ENCODE data around the gene GOLGA1. TPM values are rescaled to one million over a fixed set of nuclear protein-coding genes. Genes with fewer than 3 reads are reported as not detected.

Gene GOLGA1
- total and polyA plus RNA-seq, 2 of the 13 experiments (the other 11 are each of a cell fraction or from before 2014, with no cell fraction given) = 12.7 to 15.9 TPM

GRCh38 chr9:124897570-124898460 lies 43.1 kb downstream of the GOLGA1 start (continued):
- peak; percentile 75 for TF ChIP-seq ATF3 (CRISPR knock-in tag; IDR thresholded peaks at IDR 0.05)
- TF ChIP-seq ZNF644 (CRISPR knock-in tag; IDR thresholded peaks at IDR 0.05; ENCODE audit: low read depth) = 0 out of 2 replicates have a peak, but pooled peaks have one; percentile 8
- TF ChIP-seq YY1 (IDR thresholded peaks at IDR 0.05; ENCODE audit: insufficient read depth, insufficient replicate concordance, low read depth, low read length) = no peak
- TF ChIP-seq NR2F2 (IDR thresholded peaks at IDR 0.05; ENCODE audit: borderline replicate concordance, low read depth) = no peak
- TF ChIP-seq RFX5 (IDR thresholded peaks at IDR 0.05; ENCODE audit: low read depth, low read length) = no peak
- TF ChIP-seq RBM22 (optimal IDR thresholded peaks at IDR 0.05; ENCODE audit: low read length) = no peak
- no peak for TF ChIP-seq GTF3A (CRISPR knock-in tag; conservative IDR thresholded peaks at IDR 0.05)
- no peak for TF ChIP-seq SIN3B (IDR thresholded peaks at IDR 0.05; ENCODE audit: low read length)
- TF ChIP-seq ZNF792 (CRISPR knock-in tag; IDR thresholded peaks at IDR 0.05) = no peak
- no peak for TF ChIP-seq ZSCAN22 (CRISPR knock-in tag; IDR thresholded peaks at IDR 0.05)
- no peak for TF ChIP-seq RBM39 (IDR thresholded peaks at IDR 0.05; ENCODE audit: low read depth, low read length, poor library complexity, severe bottlenecking)
- TF ChIP-seq DPF2 (CRISPR knock-in tag; IDR thresholded peaks at IDR 0.05; ENCODE audit: borderline replicate concordance, low read depth) = no peak
- no peak for TF ChIP-seq POGZ (CRISPR knock-in tag; IDR thresholded peaks at IDR 0.05)
- peak; percentile 51; the same call in 1 of the 2 replicates for TF ChIP-seq ZNF710 (CRISPR knock-in tag; IDR thresholded peaks at IDR 0.05; ENCODE audit: borderline replicate concordance)
- 0 out of 2 replicates have a peak, but pooled peaks have one; percentile 28 for TF ChIP-seq IKZF5 (CRISPR knock-in tag; IDR thresholded peaks at IDR 0.05)
- TF ChIP-seq RFX1 (IDR thresholded peaks at IDR 0.05) = no peak
- no peak for TF ChIP-seq ARNT (IDR thresholded peaks at IDR 0.05)
- TF ChIP-seq ZNF318 (CRISPR knock-in tag; IDR thresholded peaks at IDR 0.05) = no peak

All from HepG2 (cell line).